Thoracic aorta (tissue), 2 donors: ENCODE measurements around the gene ANKRD27. TPM values are rescaled to one million over a fixed set of nuclear protein-coding genes. Genes with fewer than 3 reads are reported as not detected.

Experiments used
- ATAC-seq: fragments of 150-250 bp; one replicate; pipeline ENCODE4 v1.8.0; 2017; ENCODE audit warnings: low read depth; ENCODE audit not compliant: insufficient number of reproducible peaks, low FRiP score
- DNase-seq: peaks from one replicate; pipeline ENCODE4 v3.0.0-alpha.2; 2020; ENCODE audit warnings: low spot score
- H3K27ac ChIP-seq, 2 donors: fragments of 200-600 bp; sonication (generic); 1 replicate in 1 of 2; 2 replicates in 1 of 2; pipeline ENCODE4 v1.5.1; 2016; ENCODE audit warnings: mild to moderate bottlenecking in 2 of 2, moderate library complexity in 2 of 2
- H3K27me3 ChIP-seq: fragments of 200-600 bp; sonication (generic); replicated peaks from 2 replicates; pipeline ENCODE4 v1.6.0; 2016; ENCODE audit warnings: mild to moderate bottlenecking; ENCODE audit not compliant: insufficient read depth
- H3K36me3 ChIP-seq: fragments of 200-600 bp; sonication (generic); one replicate; pipeline ENCODE4 v1.5.1; 2016
- H3K4me1 ChIP-seq, 2 donors: fragments of 200-600 bp; sonication (generic); 1 replicate in 1 of 2; 2 replicates in 1 of 2; pipeline versions ENCODE4 v1.5.1 to v1.6.0; 2016; ENCODE audit warnings: low read depth in 2 of 2, mild to moderate bottlenecking in 1 of 2; ENCODE audit not compliant: control insufficient read depth in 1 of 2
- H3K4me3 ChIP-seq: fragments of 200-600 bp; sonication (generic); 2 replicates; pipeline ENCODE4 v1.5.1; 2016; ENCODE audit warnings: mild to moderate bottlenecking
- H3K9me3 ChIP-seq: fragments of 200-600 bp; sonication (generic); 2 replicates; pipeline ENCODE4 v1.5.1; 2016
- total RNA-seq, 2 donors: library from RNA; depleted of rRNA; stranded (reverse); fragments of >200 nt; gene quantifications; one replicate each; pipeline versions ENCODE4 v1.1.0 to v1.2.3, GENCODE V29; 2016
- TF ChIP-seq, protein P1 (sequence below): fragments of 200-600 bp; sonication (generic); IDR thresholded peaks from one replicate; pipeline ENCODE4 v1.5.1; 2019; ENCODE audit warnings: antibody characterized with exemption

ANKRD27 gene
- total RNA-seq, 2 donors from 2014 or later: 26.8 to 33.8 TPM

- Histone ChIP-seq H3K4me1 (peaks cover 27 to 38% of the 10 kb centered on the region in 2 donors), H3K9me3 (no peaks in the 10 kb centered on the region), H3K36me3 (no peaks in the 10 kb centered on the region), H3K4me3 (peak overlapping the region; percentile 85), H3K27me3 (no peaks in the 10 kb centered on the region), H3K27ac (peak overlapping the region; percentile 57 to 83)
- no peak for DNase-seq
- TF ChIP-seq, protein P1, sequence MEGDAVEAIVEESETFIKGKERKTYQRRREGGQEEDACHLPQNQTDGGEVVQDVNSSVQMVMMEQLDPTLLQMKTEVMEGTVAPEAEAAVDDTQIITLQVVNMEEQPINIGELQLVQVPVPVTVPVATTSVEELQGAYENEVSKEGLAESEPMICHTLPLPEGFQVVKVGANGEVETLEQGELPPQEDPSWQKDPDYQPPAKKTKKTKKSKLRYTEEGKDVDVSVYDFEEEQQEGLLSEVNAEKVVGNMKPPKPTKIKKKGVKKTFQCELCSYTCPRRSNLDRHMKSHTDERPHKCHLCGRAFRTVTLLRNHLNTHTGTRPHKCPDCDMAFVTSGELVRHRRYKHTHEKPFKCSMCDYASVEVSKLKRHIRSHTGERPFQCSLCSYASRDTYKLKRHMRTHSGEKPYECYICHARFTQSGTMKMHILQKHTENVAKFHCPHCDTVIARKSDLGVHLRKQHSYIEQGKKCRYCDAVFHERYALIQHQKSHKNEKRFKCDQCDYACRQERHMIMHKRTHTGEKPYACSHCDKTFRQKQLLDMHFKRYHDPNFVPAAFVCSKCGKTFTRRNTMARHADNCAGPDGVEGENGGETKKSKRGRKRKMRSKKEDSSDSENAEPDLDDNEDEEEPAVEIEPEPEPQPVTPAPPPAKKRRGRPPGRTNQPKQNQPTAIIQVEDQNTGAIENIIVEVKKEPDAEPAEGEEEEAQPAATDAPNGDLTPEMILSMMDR: no peak
- peak; percentile 48 for ATAC-seq
Observed at GRCh38 chr19:32691952-32692726, 17.2 kb upstream of the ANKRD27 start.

DNA sequence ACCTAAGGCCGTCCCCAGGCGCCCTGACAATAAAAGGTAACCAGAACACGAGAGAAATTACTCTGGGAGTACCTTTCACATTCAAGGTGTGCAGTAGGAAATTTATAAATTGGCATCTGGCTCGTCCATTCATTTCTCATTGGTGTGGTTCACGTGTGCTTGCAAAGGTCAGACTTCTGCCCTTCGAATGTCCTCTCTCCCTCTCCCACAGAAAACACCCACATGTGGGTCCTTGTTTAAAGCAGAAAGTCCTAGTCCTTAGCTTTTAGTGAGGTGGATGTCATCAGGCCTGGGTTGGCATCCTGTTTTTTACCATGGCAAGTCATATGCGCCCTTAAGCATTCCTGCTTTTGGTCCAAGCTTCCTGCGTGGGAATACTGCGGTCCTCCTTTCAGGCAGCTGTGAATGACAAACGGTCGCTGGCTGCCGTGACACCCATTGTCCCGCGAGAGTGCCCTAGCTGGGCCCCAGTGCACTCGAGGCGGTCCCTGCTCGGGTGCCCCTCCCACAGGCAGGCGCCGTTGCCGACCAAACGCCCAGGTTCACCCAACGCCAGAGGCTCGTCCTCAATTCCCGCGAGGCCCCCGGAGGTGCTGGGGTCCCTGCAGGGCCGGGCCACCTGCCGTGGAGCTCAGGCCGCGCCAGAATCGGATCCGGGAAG lies 16.4 kb upstream of the ANKRD27 start, which contains the start of gene NUDT19:
Gene NUDT19 (plus strand): TSS at position 531 of the 661 bp plus-strand sequence. CDS start 140 bp downstream, outside the sequence.
- H3K36me3 ChIP-seq: no peaks in the 10 kb centered on the region
- H3K4me3 ChIP-seq: peak within 1 kb of the TSS; percentile 85
- peak within 1 kb of the TSS; percentile 57 to 83 for H3K27ac ChIP-seq
- TF ChIP-seq, protein P1: no peak
- DNase-seq (peak; percentile 52), ATAC-seq (peak; percentile 79)
- H3K9me3 ChIP-seq: no peaks in the 10 kb centered on the region
- H3K4me1 ChIP-seq: peaks cover 27 to 38% of the 10 kb centered on the region in 2 donors
- no peaks in the 10 kb centered on the region for H3K27me3 ChIP-seq

GRCh38 chr19:32688311-32688710 lies 13.3 kb upstream of the ANKRD27 start:
- no peaks in the 10 kb centered on the region for H3K9me3 ChIP-seq
- no peaks in the 10 kb centered on the region for H3K36me3 ChIP-seq
- DNase-seq (no peak), ATAC-seq (no peak)
- TF ChIP-seq, protein P1: no peak
- no peak overlapping the region for H3K4me3 ChIP-seq
- peaks cover 11% of the 10 kb centered on the region in 2 donors for H3K4me1 ChIP-seq
- H3K27me3 ChIP-seq: no peaks in the 10 kb centered on the region
- no peak overlapping the region for H3K27ac ChIP-seq

- no peak for DNase-seq
- no peak for ATAC-seq
- TF ChIP-seq, protein P1: no peak
- H3K27me3 ChIP-seq: no peaks in the 10 kb centered on the region
- H3K9me3 ChIP-seq: no peaks in the 10 kb centered on the region
- no peak overlapping the region for H3K4me3 ChIP-seq
- H3K4me1 ChIP-seq: peaks cover 5% of the 10 kb centered on the region in 2 donors
- no peaks in the 10 kb centered on the region for H3K36me3 ChIP-seq
- H3K27ac ChIP-seq: no peak overlapping the region
Observed at GRCh38 chr19:32687681-32688080, 12.7 kb upstream of the ANKRD27 start.

- H3K36me3 ChIP-seq: no peaks in the 10 kb centered on the region
- no peaks in the 10 kb centered on the region for H3K27me3 ChIP-seq
- H3K4me3 ChIP-seq: no peak overlapping the region
- no peak for DNase-seq
- H3K9me3 ChIP-seq: no peaks in the 10 kb centered on the region
- ATAC-seq: no peak
- no peak overlapping the region for H3K27ac ChIP-seq
- H3K4me1 ChIP-seq: peaks cover 0 to 3% of the 10 kb centered on the region in 2 donors
- TF ChIP-seq, protein P1: no peak
Observed at GRCh38 chr19:32686847-32687475, 12.0 kb upstream of the ANKRD27 start.
